Trophoblast cell (in vitro differentiated cells and primary cell): ENCODE measurements around the gene RNF123.

Experiments
- DNase-seq, 2 donors: peaks; one replicate each; pipeline ENCODE4 v3.0.0-alpha.2; 2016
- H2AFZ ChIP-seq: 2 replicates; pipeline ENCODE4 v1.6.1; 2013; ENCODE audit warnings: low read length, moderate library complexity, mild to moderate bottlenecking; ENCODE audit not compliant: insufficient read depth, poor library complexity
- H2AK5ac ChIP-seq: 2 replicates; pipeline ENCODE4 v1.6.1; 2013; ENCODE audit warnings: mild to moderate bottlenecking, low read length
- H2BK120ac ChIP-seq: 2 replicates; pipeline ENCODE4 v1.6.1; 2013; ENCODE audit warnings: low read length, mild to moderate bottlenecking, moderate library complexity; ENCODE audit not compliant: insufficient read depth, poor library complexity
- H2BK12ac ChIP-seq: 2 replicates; pipeline ENCODE4 v1.6.1; 2013; ENCODE audit warnings: mild to moderate bottlenecking, low read length, moderate library complexity
- H2BK5ac ChIP-seq: 2 replicates; pipeline ENCODE4 v1.6.1; 2013; ENCODE audit warnings: low read length, low read depth, moderate library complexity, mild to moderate bottlenecking; ENCODE audit not compliant: poor library complexity
- H3K14ac ChIP-seq: 2 replicates; pipeline ENCODE4 v1.6.1; 2013; ENCODE audit warnings: mild to moderate bottlenecking, low read length
- H3K18ac ChIP-seq: 2 replicates; pipeline ENCODE4 v1.6.1; 2013; ENCODE audit warnings: mild to moderate bottlenecking, low read length
- H3K23ac ChIP-seq: 2 replicates; pipeline ENCODE4 v1.6.1; 2013; ENCODE audit warnings: low read length
- H3K27ac ChIP-seq: 2 replicates; pipeline ENCODE4 v1.5.1; 2013; ENCODE audit warnings: low read depth, mild to moderate bottlenecking, inconsistent platforms, low read length, moderate library complexity
- H3K27me3 ChIP-seq: 2 replicates; pipeline ENCODE4 v1.6.1; 2013; ENCODE audit warnings: inconsistent platforms, mild to moderate bottlenecking, low read length, moderate library complexity; ENCODE audit not compliant: insufficient read depth
- H3K36me3 ChIP-seq, 2 experiments: 1 replicate in 1 of 2; 2 replicates in 1 of 2; pipeline ENCODE4 v1.6.1; 2013; ENCODE audit warnings: low read length in 2 of 2, mild to moderate bottlenecking in 2 of 2, moderate library complexity in 1 of 2; ENCODE audit not compliant: insufficient read depth in 2 of 2, control insufficient read depth in 1 of 2
- H3K4ac ChIP-seq: 2 replicates; pipeline ENCODE4 v1.6.1; 2013; ENCODE audit warnings: low read depth, mild to moderate bottlenecking, low read length, moderate library complexity
- H3K4me1 ChIP-seq, 2 experiments: 1 replicate in 1 of 2; 2 replicates in 1 of 2; pipeline ENCODE4 v1.6.1; 2013; ENCODE audit warnings: low read length in 2 of 2, mild to moderate bottlenecking in 2 of 2, moderate library complexity in 1 of 2; ENCODE audit not compliant: insufficient read depth in 2 of 2, control insufficient read depth in 1 of 2
- H3K4me2 ChIP-seq: 2 replicates; pipeline ENCODE4 v1.6.1; 2013; ENCODE audit warnings: inconsistent platforms, mild to moderate bottlenecking, low read length, moderate library complexity
- H3K4me3 ChIP-seq: 2 replicates; pipeline ENCODE4 v1.5.1; 2013; ENCODE audit warnings: mild to moderate bottlenecking, low read depth, low read length, inconsistent platforms
- H3K79me1 ChIP-seq: one replicate; pipeline ENCODE4 v1.6.1; 2013; ENCODE audit warnings: low read length
- H3K79me2 ChIP-seq: 2 replicates; pipeline ENCODE4 v1.6.1; 2013; ENCODE audit warnings: low read length, mild to moderate bottlenecking; ENCODE audit not compliant: control insufficient read depth, insufficient read depth, poor library complexity
- H3K9ac ChIP-seq: 2 replicates; pipeline ENCODE4 v1.6.1; 2013; ENCODE audit warnings: mild to moderate bottlenecking, low read length
- H3K9me3 ChIP-seq: 2 replicates; pipeline ENCODE4 v1.6.1; 2013; ENCODE audit warnings: low read depth, mild to moderate bottlenecking, control low read depth, inconsistent platforms, low read length; ENCODE audit not compliant: insufficient read depth
- H4K12ac ChIP-seq: 2 replicates; pipeline ENCODE4 v1.6.1; 2013; ENCODE audit warnings: low read depth, mild to moderate bottlenecking, low read length, moderate library complexity
- H4K8ac ChIP-seq: 2 replicates; pipeline ENCODE4 v1.6.1; 2013; ENCODE audit warnings: low read depth, mild to moderate bottlenecking, low read length, moderate library complexity
- H4K91ac ChIP-seq: one replicate; pipeline ENCODE4 v1.6.1; 2013; ENCODE audit warnings: low read depth, mild to moderate bottlenecking, low read length, moderate library complexity
- WGBS: extraction: QIAGEN DNeasy Blood & Tissue Kit; methylation state at CpG from one replicate; pipeline ENCODE4 v1.1.7; 2013; ENCODE audit warnings: missing lambda C conversion rate; ENCODE audit not compliant: insufficient read length, insufficient coverage; ENCODE audit errors: extremely low coverage; 5-methylcytosine and 5-hydroxymethylcytosine counted together

The RNF123 gene

DNA sequence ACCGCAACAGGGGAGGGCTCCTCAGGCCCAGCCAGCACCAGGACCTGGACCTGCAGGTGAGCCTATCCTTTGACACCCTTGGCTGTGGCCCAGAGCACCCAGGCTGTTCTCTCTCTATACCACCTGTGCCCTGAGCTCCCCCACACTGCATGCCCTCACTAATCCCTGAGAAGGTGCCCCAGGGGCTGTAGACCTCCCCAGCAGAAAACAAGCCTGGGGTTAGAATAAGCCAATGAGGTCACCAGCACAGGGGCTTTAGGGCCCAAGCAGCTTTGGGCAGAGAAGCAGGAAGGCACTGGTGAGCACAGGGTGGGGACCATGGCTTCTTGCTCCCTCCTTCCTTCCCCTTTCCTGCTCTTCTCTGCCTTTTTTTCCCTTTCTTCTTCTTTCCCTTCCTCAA is 25.5 kb upstream of the RNF123 start:
- H3K4me3 ChIP-seq, result no peak overlapping the region
- H3K4me2 ChIP-seq, result no peak overlapping the region
- no peak overlapping the region for H2AK5ac ChIP-seq
- H3K18ac ChIP-seq, result no peak overlapping the region
- peaks cover 3% of the 10 kb centered on the region for H3K9me3 ChIP-seq
- no peak overlapping the region for H2BK5ac ChIP-seq
- no peak overlapping the region for H4K91ac ChIP-seq
- H2BK12ac ChIP-seq, result no peak overlapping the region
- H4K8ac ChIP-seq, result no peak overlapping the region
- H3K4ac ChIP-seq, result no peak overlapping the region
- H3K79me1 ChIP-seq, result peaks cover 3% of the 10 kb centered on the region
- DNase-seq, result no peak
- H3K27ac ChIP-seq, result no peak overlapping the region
- H3K4me1 ChIP-seq, result peaks cover 4 to 6% of the 10 kb centered on the region in 2 experiments
- no peak overlapping the region for H3K14ac ChIP-seq
- no CpG with 5 or more reads among the region's 1 CpG for WGBS
- no peak overlapping the region for H3K9ac ChIP-seq
- H3K79me2 ChIP-seq, result no peaks in the 10 kb centered on the region
- no peak overlapping the region for H4K12ac ChIP-seq
- no peak overlapping the region for H3K23ac ChIP-seq
- no peaks in the 10 kb centered on the region for H3K27me3 ChIP-seq
- H2AFZ ChIP-seq, result no peak overlapping the region
- no peaks in the 10 kb centered on the region for H3K36me3 ChIP-seq
- H2BK120ac ChIP-seq, result no peak overlapping the region

DNA sequence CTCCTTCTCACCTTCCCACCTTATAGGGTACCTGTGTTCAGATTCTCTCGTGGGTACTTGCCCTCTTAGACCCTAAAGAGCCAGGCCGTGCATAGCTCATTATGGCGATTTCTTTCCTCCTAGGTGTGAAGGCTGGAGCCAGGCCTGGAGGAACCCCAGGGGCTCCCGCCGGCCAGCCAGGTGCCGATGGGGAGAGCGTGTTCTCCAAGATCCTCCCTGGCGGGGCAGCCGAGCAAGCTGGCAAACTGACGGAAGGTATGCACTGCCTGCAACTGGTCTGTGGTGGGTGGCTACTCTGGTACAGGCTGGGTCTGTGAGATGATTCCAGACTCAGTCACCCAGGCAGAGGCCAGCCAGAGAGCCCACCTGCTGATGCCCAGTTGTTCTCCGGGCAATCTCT is 25.1 kb upstream of the RNF123 start:
- no peak overlapping the region for H2BK120ac ChIP-seq
- H2BK12ac ChIP-seq, result no peak overlapping the region
- no peaks in the 10 kb centered on the region for H3K27me3 ChIP-seq
- H4K91ac ChIP-seq, result no peak overlapping the region
- H3K36me3 ChIP-seq, result no peaks in the 10 kb centered on the region
- no peak overlapping the region for H3K23ac ChIP-seq
- no peak overlapping the region for H3K4me3 ChIP-seq
- H3K9me3 ChIP-seq, result peaks cover 3% of the 10 kb centered on the region
- no peak overlapping the region for H3K9ac ChIP-seq
- H3K27ac ChIP-seq, result no peak overlapping the region
- H2AFZ ChIP-seq, result no peak overlapping the region
- no peak overlapping the region for H4K8ac ChIP-seq
- H3K18ac ChIP-seq, result no peak overlapping the region
- peaks cover 9 to 10% of the 10 kb centered on the region in 2 experiments for H3K4me1 ChIP-seq
- H4K12ac ChIP-seq, result no peak overlapping the region
- H2BK5ac ChIP-seq, result no peak overlapping the region
- WGBS, result no CpG with 5 or more reads among the region's 11 CpGs
- H3K4me2 ChIP-seq, result no peak overlapping the region
- H3K14ac ChIP-seq, result no peak overlapping the region
- no peaks in the 10 kb centered on the region for H3K79me2 ChIP-seq
- H2AK5ac ChIP-seq, result no peak overlapping the region
- no peak for DNase-seq
- H3K4ac ChIP-seq, result no peak overlapping the region
- H3K79me1 ChIP-seq, result peaks cover 3% of the 10 kb centered on the region

DNA sequence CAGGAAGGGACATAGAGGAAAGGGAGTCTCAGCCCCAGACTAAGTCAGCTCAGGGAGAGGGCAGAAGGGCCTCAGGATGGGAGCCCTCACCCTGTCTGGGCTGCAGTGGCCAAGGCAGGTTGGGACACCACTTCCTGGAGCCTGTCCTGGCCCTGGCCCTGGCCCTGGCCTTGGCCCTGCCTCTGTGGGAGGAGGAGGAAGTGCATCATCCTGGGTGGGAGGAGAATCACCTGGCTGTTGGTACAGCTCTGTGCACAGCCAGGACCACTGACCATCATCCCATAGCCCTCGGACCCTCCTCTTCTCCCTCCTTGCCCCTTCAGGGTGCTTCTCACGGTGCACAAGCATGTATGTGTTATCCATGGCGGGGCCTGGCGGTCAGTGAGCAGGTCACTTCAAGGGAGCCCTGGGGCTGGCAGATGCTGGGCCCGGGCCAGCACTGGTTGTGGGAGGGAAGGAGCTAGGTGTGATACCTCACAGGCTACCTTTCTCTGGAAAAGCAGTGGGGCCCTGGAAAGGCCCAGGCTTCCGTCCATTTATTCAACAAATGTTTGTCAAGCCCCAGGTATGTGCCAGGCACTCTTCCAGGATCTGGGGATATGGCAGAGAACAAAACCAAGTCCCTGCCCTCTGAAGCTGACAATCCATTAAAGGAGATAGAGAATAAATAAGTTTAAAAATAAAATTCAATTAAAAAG is 23.4 kb upstream of the RNF123 start:
- DNase-seq, result no peak
- H3K4me2 ChIP-seq, result no peak overlapping the region
- no peak overlapping the region for H2BK5ac ChIP-seq
- H3K27ac ChIP-seq, result no peak overlapping the region
- H3K79me1 ChIP-seq, result peaks cover 3% of the 10 kb centered on the region
- no peak overlapping the region for H2AK5ac ChIP-seq
- H4K8ac ChIP-seq, result no peak overlapping the region
- H3K4me3 ChIP-seq, result no peak overlapping the region
- peaks cover 12 to 13% of the 10 kb centered on the region in 2 experiments for H3K4me1 ChIP-seq
- H3K9ac ChIP-seq, result no peak overlapping the region
- no peak overlapping the region for H2AFZ ChIP-seq
- H4K91ac ChIP-seq, result no peak overlapping the region
- H3K4ac ChIP-seq, result no peak overlapping the region
- no peak overlapping the region for H2BK120ac ChIP-seq
- H3K36me3 ChIP-seq, result no peaks in the 10 kb centered on the region
- no peak overlapping the region for H4K12ac ChIP-seq
- H3K14ac ChIP-seq, result no peak overlapping the region
- WGBS, result no CpG with 5 or more reads among the region's 6 CpGs
- H3K79me2 ChIP-seq, result no peaks in the 10 kb centered on the region
- no peak overlapping the region for H2BK12ac ChIP-seq
- H3K18ac ChIP-seq, result no peak overlapping the region
- peaks cover 3% of the 10 kb centered on the region for H3K9me3 ChIP-seq
- H3K27me3 ChIP-seq, result no peaks in the 10 kb centered on the region
- no peak overlapping the region for H3K23ac ChIP-seq

DNA sequence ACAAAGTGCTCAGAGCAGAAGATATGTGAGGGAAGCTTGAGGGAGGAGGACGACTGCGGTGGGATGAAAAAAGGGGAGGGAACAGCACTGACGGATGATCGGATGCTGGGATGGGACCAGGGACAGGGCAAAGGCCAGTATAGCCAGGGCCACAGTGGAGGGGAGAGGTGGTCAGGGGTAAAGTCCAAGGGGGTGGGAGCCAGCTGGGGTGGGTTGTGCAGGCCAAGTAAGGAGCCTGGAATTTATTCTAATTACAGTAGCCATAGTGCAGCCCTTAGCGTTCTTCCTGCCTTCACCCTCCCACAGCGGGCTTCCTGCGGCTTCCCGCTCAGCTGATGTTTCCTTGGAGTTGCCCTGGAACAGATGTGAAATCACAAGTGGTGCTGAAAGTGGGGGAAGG is 22.8 kb upstream of the RNF123 start:
- no peak overlapping the region for H2BK120ac ChIP-seq
- H4K12ac ChIP-seq, result no peak overlapping the region
- no peak overlapping the region for H4K8ac ChIP-seq
- H3K4me2 ChIP-seq, result no peak overlapping the region
- no peak overlapping the region for H3K4ac ChIP-seq
- H3K4me1 ChIP-seq, result peaks cover 12 to 13% of the 10 kb centered on the region in 2 experiments
- no peak overlapping the region for H3K23ac ChIP-seq
- H3K14ac ChIP-seq, result no peak overlapping the region
- H3K27ac ChIP-seq, result no peak overlapping the region
- no peaks in the 10 kb centered on the region for H3K27me3 ChIP-seq
- no peak overlapping the region for H2BK5ac ChIP-seq
- no peaks in the 10 kb centered on the region for H3K79me2 ChIP-seq
- peaks cover 3% of the 10 kb centered on the region for H3K79me1 ChIP-seq
- H3K18ac ChIP-seq, result no peak overlapping the region
- no CpG with 5 or more reads among the region's 8 CpGs for WGBS
- no peak overlapping the region for H2BK12ac ChIP-seq
- no peak overlapping the region for H3K9ac ChIP-seq
- no peak for DNase-seq
- no peaks in the 10 kb centered on the region for H3K9me3 ChIP-seq
- no peak overlapping the region for H2AFZ ChIP-seq
- H2AK5ac ChIP-seq, result no peak overlapping the region
- no peaks in the 10 kb centered on the region for H3K36me3 ChIP-seq
- H4K91ac ChIP-seq, result no peak overlapping the region
- no peak overlapping the region for H3K4me3 ChIP-seq
